Smooth muscle cell (in vitro differentiated cells): ENCODE measurements around the gene SALL1. TPM values are rescaled to one million over a fixed set of nuclear protein-coding genes. Genes with fewer than 3 reads are reported as not detected.

ENCODE experiments used
- DNase-seq: peaks from one replicate; lab custom pipeline; 2025; ENCODE audit not compliant: unreplicated experiment; lab: John Stamatoyannopoulos, UW
- H2AFZ ChIP-seq: fragments of 200-600 bp; sonication (generic); 2 replicates; pipeline ENCODE4 v1.6.0; 2016; ENCODE audit warnings: antibody characterized with exemption, low read depth, mild to moderate bottlenecking
- H3F3A ChIP-seq: fragments of 200-600 bp; sonication (generic); 2 replicates; pipeline ENCODE4 v1.6.0; 2017; ENCODE audit warnings: antibody characterized with exemption, low read depth
- H3K27ac ChIP-seq: fragments of 200-600 bp; sonication (generic); 2 replicates; pipeline ENCODE4 v1.5.1; 2016; ENCODE audit warnings: low read depth, mild to moderate bottlenecking
- H3K27me3 ChIP-seq: fragments of 200-600 bp; sonication (generic); 2 replicates; pipeline ENCODE4 v1.6.1; 2016; ENCODE audit warnings: low read depth, mild to moderate bottlenecking
- H3K36me3 ChIP-seq: fragments of 200-600 bp; sonication (generic); 2 replicates; pipeline ENCODE4 v1.5.1; 2016; ENCODE audit warnings: low read depth
- H3K4me1 ChIP-seq: fragments of 200-600 bp; sonication (generic); 2 replicates; pipeline ENCODE4 v1.5.1; 2016; ENCODE audit warnings: low read depth
- H3K4me2 ChIP-seq: fragments of 200-600 bp; sonication (generic); 2 replicates; pipeline ENCODE4 v1.6.0; 2016; ENCODE audit warnings: mild to moderate bottlenecking
- H3K4me3 ChIP-seq: fragments of 200-600 bp; sonication (generic); 2 replicates; pipeline ENCODE4 v1.5.1; 2016; ENCODE audit warnings: mild to moderate bottlenecking
- H3K79me2 ChIP-seq: fragments of 200-600 bp; sonication (generic); 2 replicates; pipeline ENCODE4 v1.6.0; 2016; ENCODE audit warnings: low read depth, mild to moderate bottlenecking
- H3K9ac ChIP-seq: fragments of 200-600 bp; sonication (generic); 2 replicates; pipeline ENCODE4 v1.6.0; 2016; ENCODE audit warnings: low read depth
- H3K9me3 ChIP-seq: fragments of 200-600 bp; sonication (generic); replicated peaks from 2 replicates; pipeline ENCODE4 v1.5.1; 2016; ENCODE audit warnings: low read depth
- H4K20me1 ChIP-seq: fragments of 200-600 bp; sonication (generic); 2 replicates; pipeline ENCODE4 v1.6.0; 2016; ENCODE audit warnings: low read depth
- WGBS: methylation state at CpG from one replicate; pipeline ENCODE4 v1.1.7; 2016; ENCODE audit warnings: low lambda C conversion rate; 5-methylcytosine and 5-hydroxymethylcytosine counted together
- polyA plus RNA-seq: library from polyadenylated mRNA; unstranded; fragments of >200 nt; fragmentation: Nextera tagmentation; extraction: Ambion mirVana; gene quantifications from 2 replicates; pipeline ENCODE4 v1.2.1, GENCODE V29; 2016
- total RNA-seq: library from RNA; depleted of rRNA; stranded (reverse); fragments of >200 nt; gene quantifications from 2 replicates; pipeline ENCODE4 v1.2.3, GENCODE V29; 2014
- TF ChIP-seq, protein P1 (sequence below): fragments of 200-600 bp; sonication (generic); IDR thresholded peaks from 2 replicates; pipeline ENCODE4 v1.5.1; 2017; ENCODE audit warnings: borderline replicate concordance, mild to moderate bottlenecking, antibody characterized with exemption; ENCODE audit not compliant: insufficient read depth, poor library complexity, severe bottlenecking

SALL1 gene
- total and polyA plus RNA-seq, 2 experiments from 2014 or later = 1.6 to 6.2 TPM

DNA sequence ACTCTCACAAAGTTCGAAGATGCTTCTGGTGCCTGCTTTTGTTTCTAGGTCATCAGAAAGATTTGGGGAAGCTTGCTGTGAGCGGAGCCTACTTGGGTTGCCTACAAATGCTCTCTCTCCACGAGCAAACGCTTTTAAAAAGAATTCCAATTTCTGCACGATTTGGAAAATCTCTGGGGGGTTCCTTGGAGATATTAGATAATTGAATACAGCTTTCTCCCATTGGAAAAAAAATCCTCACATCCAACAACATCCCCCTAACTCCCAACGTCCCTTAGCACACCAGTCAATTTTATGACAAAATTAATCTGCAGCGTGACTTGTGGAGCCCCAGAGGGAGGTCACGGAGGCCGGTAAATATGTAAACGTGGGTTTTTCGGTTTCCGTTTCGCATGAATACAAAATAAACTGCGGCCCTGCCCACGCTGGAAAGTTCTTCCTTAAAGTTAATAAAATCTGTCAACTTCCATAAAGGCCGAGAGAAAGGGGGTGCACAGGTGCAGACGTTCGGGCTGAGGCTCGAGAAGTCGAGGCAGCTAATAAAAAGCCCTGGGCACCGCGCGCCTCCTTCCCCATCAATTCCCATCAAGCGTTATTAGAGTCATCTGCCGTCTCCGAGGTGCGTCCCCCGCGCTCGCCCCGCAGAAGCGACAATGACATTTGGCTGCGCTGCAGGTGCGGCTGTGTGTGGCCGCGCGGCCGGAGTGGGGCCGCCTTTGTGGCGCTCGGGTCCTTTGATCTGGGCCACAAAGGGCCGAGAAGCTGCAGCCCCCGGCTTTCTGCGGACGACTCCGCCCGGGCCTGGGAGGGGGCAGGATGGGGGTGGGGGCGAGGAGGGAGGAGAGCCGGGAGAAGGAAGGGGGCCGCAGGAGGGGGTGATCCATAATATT lies 37.6 kb downstream of the SALL1 start:
- TF ChIP-seq, protein P1, sequence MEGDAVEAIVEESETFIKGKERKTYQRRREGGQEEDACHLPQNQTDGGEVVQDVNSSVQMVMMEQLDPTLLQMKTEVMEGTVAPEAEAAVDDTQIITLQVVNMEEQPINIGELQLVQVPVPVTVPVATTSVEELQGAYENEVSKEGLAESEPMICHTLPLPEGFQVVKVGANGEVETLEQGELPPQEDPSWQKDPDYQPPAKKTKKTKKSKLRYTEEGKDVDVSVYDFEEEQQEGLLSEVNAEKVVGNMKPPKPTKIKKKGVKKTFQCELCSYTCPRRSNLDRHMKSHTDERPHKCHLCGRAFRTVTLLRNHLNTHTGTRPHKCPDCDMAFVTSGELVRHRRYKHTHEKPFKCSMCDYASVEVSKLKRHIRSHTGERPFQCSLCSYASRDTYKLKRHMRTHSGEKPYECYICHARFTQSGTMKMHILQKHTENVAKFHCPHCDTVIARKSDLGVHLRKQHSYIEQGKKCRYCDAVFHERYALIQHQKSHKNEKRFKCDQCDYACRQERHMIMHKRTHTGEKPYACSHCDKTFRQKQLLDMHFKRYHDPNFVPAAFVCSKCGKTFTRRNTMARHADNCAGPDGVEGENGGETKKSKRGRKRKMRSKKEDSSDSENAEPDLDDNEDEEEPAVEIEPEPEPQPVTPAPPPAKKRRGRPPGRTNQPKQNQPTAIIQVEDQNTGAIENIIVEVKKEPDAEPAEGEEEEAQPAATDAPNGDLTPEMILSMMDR = no peak
- H4K20me1 ChIP-seq = no peaks in the 10 kb centered on the region
- H3K4me1 ChIP-seq = peaks cover 18% of the 10 kb centered on the region
- H3K36me3 ChIP-seq = no peaks in the 10 kb centered on the region
- DNase-seq = no peak
- H3K79me2 ChIP-seq = no peaks in the 10 kb centered on the region
- no peak overlapping the region for H3K9ac ChIP-seq
- peak overlapping the region; percentile 74 for H3K4me2 ChIP-seq
- H3K27ac ChIP-seq = no peak overlapping the region
- H3K4me3 ChIP-seq = peak overlapping the region; percentile 19
- 14% methylated on average over 47 of the region's 50 CpGs for WGBS
- H3K27me3 ChIP-seq = peaks cover 50% of the 10 kb centered on the region
- H2AFZ ChIP-seq = no peak overlapping the region
- no peaks in the 10 kb centered on the region for H3K9me3 ChIP-seq
- no peaks in the 10 kb centered on the region for H3F3A ChIP-seq

DNA sequence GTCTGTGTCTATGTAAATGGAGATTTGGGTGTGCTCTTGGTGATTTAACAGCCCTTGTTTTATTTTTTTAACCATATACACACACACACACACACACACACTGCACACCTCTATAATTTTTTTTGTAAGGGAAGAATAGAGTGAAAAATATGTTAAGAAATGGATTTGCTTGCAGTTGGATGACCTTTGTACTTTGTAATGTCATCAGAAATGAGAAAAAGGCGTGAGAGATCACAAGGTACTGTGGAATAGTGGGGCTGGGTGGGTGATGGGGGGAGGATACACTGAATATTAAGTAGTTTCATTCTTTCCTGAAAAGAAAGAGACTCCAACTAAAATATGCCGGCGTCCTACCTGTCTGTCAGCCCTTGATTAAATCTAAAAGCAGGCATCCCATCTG lies 38.7 kb downstream of the SALL1 start:
- Histone ChIP-seq H3K9me3 (no peaks in the 10 kb centered on the region), H3K9ac (no peak overlapping the region), H3K36me3 (no peaks in the 10 kb centered on the region), H3F3A (no peaks in the 10 kb centered on the region), H4K20me1 (no peaks in the 10 kb centered on the region), H3K27me3 (peaks cover 50% of the 10 kb centered on the region), H3K4me3 (no peak overlapping the region), H3K27ac (no peak overlapping the region), H3K79me2 (no peaks in the 10 kb centered on the region), H2AFZ (no peak overlapping the region), H3K4me1 (peaks cover 18% of the 10 kb centered on the region), H3K4me2 (no peak overlapping the region)
- DNase-seq = no peak
- TF ChIP-seq, protein P1 = no peak
- WGBS = 76% methylated on average over 3 of the region's 3 CpGs

DNA sequence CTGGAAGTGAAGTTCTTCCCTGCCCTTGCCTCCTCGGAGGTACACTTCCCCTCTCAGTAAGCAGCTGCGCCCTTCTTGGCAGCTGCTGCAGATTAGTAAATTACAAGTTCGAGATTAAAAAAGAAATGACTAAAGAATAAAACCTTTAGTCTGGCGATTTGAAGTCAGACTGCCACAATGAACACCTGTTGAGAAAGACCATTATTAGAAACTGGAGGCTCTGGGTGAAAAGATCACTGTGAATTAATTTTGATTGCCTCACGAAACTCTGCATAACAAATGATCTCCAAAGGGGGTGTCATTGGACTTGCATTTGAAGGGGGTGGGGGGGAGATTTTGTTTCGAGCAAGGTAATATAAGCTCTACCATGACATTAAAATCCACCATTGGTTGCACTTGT lies 39.3 kb downstream of the SALL1 start:
- Histone ChIP-seq H3K4me1 (peaks cover 18% of the 10 kb centered on the region), H3K9ac (no peak overlapping the region), H2AFZ (no peak overlapping the region), H4K20me1 (no peaks in the 10 kb centered on the region), H3K4me3 (no peak overlapping the region), H3K4me2 (no peak overlapping the region), H3F3A (no peaks in the 10 kb centered on the region), H3K27me3 (peaks cover 50% of the 10 kb centered on the region), H3K27ac (no peak overlapping the region), H3K79me2 (no peaks in the 10 kb centered on the region), H3K36me3 (no peaks in the 10 kb centered on the region), H3K9me3 (no peaks in the 10 kb centered on the region)
- DNase-seq = no peak
- TF ChIP-seq, protein P1 = no peak
- 51% methylated on average over 6 of the region's 6 CpGs for WGBS
